ENCODE results near the gene BAZ2B.

The BAZ2B gene

GRCh38 chr2:159559034-159559433 lies 57.3 kb downstream of the BAZ2B start:
- no peak overlapping the region for H3K27ac ChIP-seq
- TF ChIP-seq ZFX (IDR thresholded peaks at IDR 0.05), result no peak
- TF ChIP-seq CTCF (conservative IDR thresholded peaks at IDR 0.05), result no peak

- H3K27ac ChIP-seq, result no peak overlapping the region
- TF ChIP-seq CTCF (conservative IDR thresholded peaks at IDR 0.05) (no peak), ZFX (IDR thresholded peaks at IDR 0.05) (no peak)
These were observed 57.9 kb downstream of the BAZ2B start for GRCh38 chr2:159558479-159558878.

GRCh38 chr2:159557437-159558034 lies 58.8 kb downstream of the BAZ2B start:
- no peak for TF ChIP-seq ZFX (IDR thresholded peaks at IDR 0.05)
- TF ChIP-seq CTCF (conservative IDR thresholded peaks at IDR 0.05), result peak; percentile 33
- no peak overlapping the region for H3K27ac ChIP-seq

GRCh38 chr2:159555651-159556392 lies 60.5 kb downstream of the BAZ2B start:
- no peak for TF ChIP-seq ZFX (IDR thresholded peaks at IDR 0.05)
- TF ChIP-seq CTCF (conservative IDR thresholded peaks at IDR 0.05), result no peak
- no peak overlapping the region for H3K27ac ChIP-seq

GRCh38 chr2:159553727-159554126 lies 62.6 kb downstream of the BAZ2B start:
- no peak for TF ChIP-seq CTCF (conservative IDR thresholded peaks at IDR 0.05)
- no peak for TF ChIP-seq ZFX (IDR thresholded peaks at IDR 0.05)
- no peak overlapping the region for H3K27ac ChIP-seq

GRCh38 chr2:159551806-159552205 lies 64.5 kb downstream of the BAZ2B start:
- TF ChIP-seq ZFX (IDR thresholded peaks at IDR 0.05), result no peak
- TF ChIP-seq CTCF (conservative IDR thresholded peaks at IDR 0.05), result no peak
- H3K27ac ChIP-seq, result no peak overlapping the region

GRCh38 chr2:159550231-159550630 lies 66.1 kb downstream of the BAZ2B start:
- H3K27ac ChIP-seq, result no peak overlapping the region
- TF ChIP-seq ZFX (IDR thresholded peaks at IDR 0.05) (no peak), CTCF (conservative IDR thresholded peaks at IDR 0.05) (no peak)

Data from C4-2B (cell line).